ENCODE data around the gene DMRTB1. TPM values are rescaled to one million over a fixed set of nuclear protein-coding genes. Genes with fewer than 3 reads are reported as not detected.

DMRTB1 gene
- total and polyA plus RNA-seq, 2 of the 8 experiments (the other 6 are each of a cell fraction or from before 2014, with no cell fraction given) = 0.06 to 0.35 TPM

- no peak for TF ChIP-seq TAF7 (optimal IDR thresholded peaks at IDR 0.05; ENCODE audit: borderline replicate concordance, low read depth, low read length)
- no peak for TF ChIP-seq USF2 (IDR thresholded peaks at IDR 0.05; ENCODE audit: low read length)
- TF ChIP-seq SIRT6 (IDR thresholded peaks at IDR 0.05; ENCODE audit: low read length) = no peak
- TF ChIP-seq SIX5 (IDR thresholded peaks at IDR 0.05; ENCODE audit: low read depth, low read length) = no peak
- TF ChIP-seq CHD2 (IDR thresholded peaks at IDR 0.05; ENCODE audit: low read length) = no peak
- no peak for TF ChIP-seq PHF8 (conservative IDR thresholded peaks at IDR 0.05; ENCODE audit: low read depth, low read length)
Measured at GRCh38 chr1:53410100-53410541, 49.1 kb upstream of the DMRTB1 start (continued).
